Ishikawa (cell line): ENCODE measurements around the gene MYPN.

Experiments used
- CEBPB ChIP-seq: IDR thresholded peaks from 2 replicates; pipeline ENCODE4 v1.6.1; 2012
- CREB1 ChIP-seq: IDR thresholded peaks from 2 replicates; pipeline ENCODE4 v1.6.1; 2012; ENCODE audit warnings: low read depth
- EGR1 ChIP-seq: IDR thresholded peaks from 2 replicates; pipeline ENCODE4 v1.6.1; 2012
- EP300 ChIP-seq: IDR thresholded peaks from 2 replicates; pipeline ENCODE4 v1.6.1; 2012; ENCODE audit warnings: borderline replicate concordance
- FOXM1 ChIP-seq: IDR thresholded peaks from 2 replicates; pipeline ENCODE4 v1.6.1; 2012; ENCODE audit warnings: low read depth, borderline replicate concordance
- NFIC ChIP-seq: IDR thresholded peaks from 2 replicates; pipeline ENCODE4 v1.6.1; 2012
- RAD21 ChIP-seq: IDR thresholded peaks from 2 replicates; pipeline ENCODE4 v1.6.1; 2012; ENCODE audit warnings: low read depth
- TAF1 ChIP-seq: IDR thresholded peaks from 2 replicates; pipeline ENCODE4 v1.6.1; 2012; ENCODE audit warnings: low read depth, mild to moderate bottlenecking
- TCF12 ChIP-seq: IDR thresholded peaks from 2 replicates; pipeline ENCODE4 v1.6.1; 2012; ENCODE audit warnings: low read depth
- TEAD4 ChIP-seq: IDR thresholded peaks from 2 replicates; pipeline ENCODE4 v1.6.1; 2012
- YY1 ChIP-seq: IDR thresholded peaks from 2 replicates; pipeline ENCODE4 v1.6.1; 2012; ENCODE audit warnings: low read depth
- ZBTB7A ChIP-seq: IDR thresholded peaks from 2 replicates; pipeline ENCODE4 v1.6.1; 2012; ENCODE audit warnings: low read depth
- TF ChIP-seq, protein P1 (sequence below): IDR thresholded peaks from 2 replicates; pipeline ENCODE4 v1.6.1; 2012
- TF ChIP-seq, protein P2 (sequence below): IDR thresholded peaks from 2 replicates; pipeline ENCODE4 v1.6.1; 2012
- TF ChIP-seq, protein P3 (sequence below): IDR thresholded peaks from 2 replicates; pipeline ENCODE4 v1.6.1; 2012; ENCODE audit warnings: low read depth, mild to moderate bottlenecking

Gene MYPN

DNA sequence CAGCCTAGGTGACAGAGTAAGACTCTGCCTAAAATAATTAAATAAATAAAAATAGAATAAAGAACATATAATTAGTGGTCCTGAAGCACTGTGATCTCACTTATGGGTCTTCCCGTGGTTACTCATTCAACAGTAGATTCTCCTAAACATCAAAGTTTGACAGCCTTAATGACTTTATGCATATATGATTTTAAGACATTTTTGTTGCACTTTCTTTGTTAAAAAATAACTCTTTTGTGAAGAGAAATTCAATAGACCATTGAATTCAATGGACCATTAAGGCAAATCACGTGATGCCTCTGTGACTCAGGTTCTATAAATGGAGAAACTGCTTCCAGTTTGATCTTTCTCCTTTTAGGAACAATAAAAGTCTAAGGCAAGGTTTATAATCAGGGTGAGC, 63.0 kb downstream of the MYPN start:
- TF ChIP-seq, protein P1, sequence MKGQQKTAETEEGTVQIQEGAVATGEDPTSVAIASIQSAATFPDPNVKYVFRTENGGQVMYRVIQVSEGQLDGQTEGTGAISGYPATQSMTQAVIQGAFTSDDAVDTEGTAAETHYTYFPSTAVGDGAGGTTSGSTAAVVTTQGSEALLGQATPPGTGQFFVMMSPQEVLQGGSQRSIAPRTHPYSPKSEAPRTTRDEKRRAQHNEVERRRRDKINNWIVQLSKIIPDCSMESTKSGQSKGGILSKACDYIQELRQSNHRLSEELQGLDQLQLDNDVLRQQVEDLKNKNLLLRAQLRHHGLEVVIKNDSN: peak; percentile 89
- TF ChIP-seq FOXM1 (peak; percentile 29; the same call in 1 of the 2 replicates), EP300 (peak; percentile 18; the same call in 1 of the 2 replicates), TCF12 (no peak)

DNA sequence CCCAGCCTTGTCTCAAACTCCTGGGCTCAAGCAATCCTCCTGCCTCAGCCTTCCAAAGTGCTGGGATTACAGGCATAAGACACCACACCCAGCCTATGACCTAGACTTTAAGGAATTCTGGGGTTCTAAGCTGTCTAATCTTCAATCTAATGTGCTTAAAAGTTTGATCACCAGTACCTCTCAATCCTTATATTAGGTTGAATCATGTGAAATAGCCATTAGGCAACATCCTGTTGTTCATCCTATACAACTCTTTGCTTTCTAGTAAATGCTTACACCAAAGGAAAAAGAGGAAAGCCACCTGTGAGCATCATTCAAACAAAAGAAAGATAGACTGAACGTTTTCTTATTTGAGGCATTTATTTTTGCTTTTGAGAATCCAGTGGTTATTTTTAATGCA, 66.7 kb downstream of the MYPN start:
- TF ChIP-seq NFIC (no peak), TCF12 (no peak), TEAD4 (no peak), CEBPB (no peak), CREB1 (no peak), FOXM1 (no peak), YY1 (no peak), ZBTB7A (no peak), RAD21 (no peak), EGR1 (no peak)
- TF ChIP-seq, protein P2, sequence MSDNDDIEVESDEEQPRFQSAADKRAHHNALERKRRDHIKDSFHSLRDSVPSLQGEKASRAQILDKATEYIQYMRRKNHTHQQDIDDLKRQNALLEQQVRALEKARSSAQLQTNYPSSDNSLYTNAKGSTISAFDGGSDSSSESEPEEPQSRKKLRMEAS: no peak
- TF ChIP-seq, protein P1: no peak

DNA sequence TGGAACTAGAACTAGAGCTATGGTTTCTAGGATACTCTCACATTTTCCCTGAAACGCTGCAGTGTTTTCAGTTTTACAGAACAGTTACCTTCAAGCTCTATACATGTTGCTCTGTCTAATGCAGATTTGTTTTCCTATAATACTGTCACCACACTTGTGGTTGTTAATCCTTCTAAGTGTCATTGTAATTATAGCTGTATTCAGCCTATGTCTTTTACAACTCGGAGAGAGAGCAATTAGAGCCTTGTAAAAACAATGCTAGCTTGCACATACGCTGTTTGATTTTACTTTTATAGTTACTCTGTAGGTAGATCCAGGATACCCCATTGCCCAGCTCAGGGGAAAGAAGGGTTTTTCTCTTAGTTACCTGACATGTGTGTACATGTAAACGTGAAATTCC, 67.5 kb downstream of the MYPN start:
- TF ChIP-seq CEBPB (no peak), CREB1 (no peak), TCF12 (no peak), YY1 (no peak), EP300 (no peak), TEAD4 (no peak), RAD21 (no peak), TAF1 (no peak), EGR1 (no peak), ZBTB7A (no peak), NFIC (no peak), FOXM1 (no peak)
- TF ChIP-seq, protein P2: no peak
- TF ChIP-seq, protein P3, sequence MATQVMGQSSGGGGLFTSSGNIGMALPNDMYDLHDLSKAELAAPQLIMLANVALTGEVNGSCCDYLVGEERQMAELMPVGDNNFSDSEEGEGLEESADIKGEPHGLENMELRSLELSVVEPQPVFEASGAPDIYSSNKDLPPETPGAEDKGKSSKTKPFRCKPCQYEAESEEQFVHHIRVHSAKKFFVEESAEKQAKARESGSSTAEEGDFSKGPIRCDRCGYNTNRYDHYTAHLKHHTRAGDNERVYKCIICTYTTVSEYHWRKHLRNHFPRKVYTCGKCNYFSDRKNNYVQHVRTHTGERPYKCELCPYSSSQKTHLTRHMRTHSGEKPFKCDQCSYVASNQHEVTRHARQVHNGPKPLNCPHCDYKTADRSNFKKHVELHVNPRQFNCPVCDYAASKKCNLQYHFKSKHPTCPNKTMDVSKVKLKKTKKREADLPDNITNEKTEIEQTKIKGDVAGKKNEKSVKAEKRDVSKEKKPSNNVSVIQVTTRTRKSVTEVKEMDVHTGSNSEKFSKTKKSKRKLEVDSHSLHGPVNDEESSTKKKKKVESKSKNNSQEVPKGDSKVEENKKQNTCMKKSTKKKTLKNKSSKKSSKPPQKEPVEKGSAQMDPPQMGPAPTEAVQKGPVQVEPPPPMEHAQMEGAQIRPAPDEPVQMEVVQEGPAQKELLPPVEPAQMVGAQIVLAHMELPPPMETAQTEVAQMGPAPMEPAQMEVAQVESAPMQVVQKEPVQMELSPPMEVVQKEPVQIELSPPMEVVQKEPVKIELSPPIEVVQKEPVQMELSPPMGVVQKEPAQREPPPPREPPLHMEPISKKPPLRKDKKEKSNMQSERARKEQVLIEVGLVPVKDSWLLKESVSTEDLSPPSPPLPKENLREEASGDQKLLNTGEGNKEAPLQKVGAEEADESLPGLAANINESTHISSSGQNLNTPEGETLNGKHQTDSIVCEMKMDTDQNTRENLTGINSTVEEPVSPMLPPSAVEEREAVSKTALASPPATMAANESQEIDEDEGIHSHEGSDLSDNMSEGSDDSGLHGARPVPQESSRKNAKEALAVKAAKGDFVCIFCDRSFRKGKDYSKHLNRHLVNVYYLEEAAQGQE: no peak
- TF ChIP-seq, protein P1: no peak

DNA sequence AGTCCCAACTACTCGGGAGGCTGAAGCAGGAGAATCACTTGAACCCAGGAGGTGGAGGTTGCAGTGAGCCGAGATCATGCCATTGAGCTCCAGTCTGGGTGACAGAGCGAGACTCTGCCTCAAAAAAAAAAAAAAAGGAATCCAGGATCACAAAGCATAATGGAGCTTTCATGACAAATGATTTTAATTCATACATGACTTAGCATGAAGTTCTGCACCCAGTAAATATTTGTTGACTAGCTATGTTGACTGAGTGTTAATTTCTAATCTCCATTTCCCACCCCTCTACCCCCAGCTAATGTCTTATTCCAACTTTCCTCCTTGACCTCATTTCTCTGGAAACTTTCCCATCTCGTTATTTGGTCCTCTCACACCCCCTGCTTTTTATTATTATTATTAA, 69.3 kb downstream of the MYPN start:
- TF ChIP-seq TCF12: no peak
- no peak for TF ChIP-seq EP300
- TF ChIP-seq TAF1: no peak
- TF ChIP-seq, protein P2: no peak
- no peak for TF ChIP-seq FOXM1
- TF ChIP-seq, protein P1: no peak
- TF ChIP-seq CREB1: no peak
- TF ChIP-seq YY1: no peak
- TF ChIP-seq, protein P3: no peak
- TF ChIP-seq EGR1: no peak
- TF ChIP-seq ZBTB7A: no peak
- TF ChIP-seq CEBPB: no peak
- no peak for TF ChIP-seq NFIC
- TF ChIP-seq RAD21: no peak
- TF ChIP-seq TEAD4: no peak

DNA sequence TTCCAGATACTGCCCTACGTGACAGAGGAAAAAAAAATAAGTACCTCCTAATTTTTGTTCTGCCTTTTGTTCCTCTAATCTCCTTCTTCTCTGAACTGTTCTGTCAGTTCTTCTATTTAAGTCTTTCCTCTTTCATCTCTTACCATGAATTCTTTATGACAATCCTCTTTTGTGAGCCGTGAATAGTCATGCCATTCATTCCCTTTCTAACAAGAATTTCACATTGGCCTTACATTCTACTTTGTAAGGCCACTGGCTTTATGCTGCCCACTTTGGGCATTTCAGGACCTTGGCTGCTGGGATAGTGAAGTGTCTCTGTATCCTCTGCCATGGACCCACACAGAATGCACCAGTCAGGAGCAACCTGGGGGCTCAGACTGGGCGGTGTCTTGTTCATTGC, 69.7 kb downstream of the MYPN start:
- TF ChIP-seq, protein P3: no peak
- TF ChIP-seq TEAD4: no peak
- no peak for TF ChIP-seq TAF1
- TF ChIP-seq, protein P2: no peak
- TF ChIP-seq CEBPB: no peak
- no peak for TF ChIP-seq ZBTB7A
- TF ChIP-seq FOXM1: no peak
- no peak for TF ChIP-seq TCF12
- no peak for TF ChIP-seq NFIC
- TF ChIP-seq YY1: no peak
- no peak for TF ChIP-seq RAD21
- TF ChIP-seq, protein P1: no peak
